GM18868 (cell line): ENCODE results near the gene INPP5J.
"Not testable (repeated sequence)": the region's sequence is repeated elsewhere in the genome, so short reads cannot be mapped to it uniquely, and the experiment has no call there.

ENCODE experiments used
- ATAC-seq: cut with Tn5 transposase; IDR thresholded peaks from one replicate; pipeline ENCODE4 v1.9.1; 2021; ENCODE audit warnings: mild to moderate bottlenecking, moderate library complexity; ENCODE audit not compliant: unreplicated experiment

INPP5J gene

DNA sequence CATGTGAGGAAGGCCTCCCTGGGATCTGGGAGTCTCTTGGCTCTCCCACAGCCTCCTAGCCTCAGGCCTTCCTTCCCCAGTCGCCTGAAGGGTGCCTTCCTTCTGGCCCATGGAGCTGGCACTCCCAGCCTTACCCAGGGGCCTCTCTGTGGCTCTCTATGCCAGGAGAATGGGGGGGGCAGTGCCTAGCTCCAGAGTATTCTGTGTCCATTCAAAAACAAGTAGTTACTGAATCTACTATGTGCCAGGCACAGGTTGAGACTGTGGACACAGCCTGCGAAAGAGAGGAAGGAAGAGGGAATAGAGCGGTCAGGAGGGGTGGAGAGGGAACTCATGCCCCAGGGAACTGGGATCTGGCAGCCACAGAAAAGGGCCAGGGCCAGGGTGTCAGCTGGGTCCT, 20.3 kb downstream of the INPP5J start:
- no peak for ATAC-seq

DNA sequence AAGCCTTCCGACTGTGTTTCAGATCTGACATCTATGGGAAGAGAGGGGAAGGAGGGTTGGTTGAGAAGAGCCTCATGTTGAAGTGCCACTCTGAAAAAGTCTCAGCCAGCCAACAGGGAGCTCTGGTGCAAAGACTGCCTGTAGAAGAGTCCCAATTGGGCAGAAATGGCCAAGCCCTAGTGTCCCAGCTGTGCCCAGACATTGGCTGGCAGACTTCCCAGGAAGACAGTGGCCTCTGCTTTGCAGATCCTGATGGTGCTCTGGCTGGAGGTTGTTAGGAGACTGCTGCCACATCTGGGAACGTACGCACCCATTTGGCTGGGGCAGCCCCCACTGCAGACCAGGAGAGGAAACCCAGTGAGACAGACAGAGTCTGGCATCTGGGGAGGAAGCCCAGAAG, 20.8 kb downstream of the INPP5J start:
- no peak for ATAC-seq

DNA sequence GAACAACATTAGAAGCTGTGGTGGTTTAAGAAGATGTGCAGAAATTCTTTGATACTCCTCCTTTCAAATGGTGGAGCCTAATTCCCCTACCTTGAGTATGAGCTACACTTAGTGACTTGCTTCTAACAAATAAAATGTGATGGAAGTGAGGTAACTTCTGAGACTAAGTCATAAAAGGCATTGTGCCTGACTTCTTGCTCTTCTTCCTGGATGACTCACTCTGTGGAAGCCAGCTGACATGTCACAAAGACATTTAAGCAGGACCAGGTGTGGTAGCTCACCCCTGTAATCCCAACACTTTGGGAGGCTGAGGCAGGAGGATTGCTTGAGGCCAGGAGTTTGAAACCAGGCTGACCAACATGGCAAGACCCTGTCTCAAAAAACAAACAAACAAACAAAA, 21.5 kb downstream of the INPP5J start:
- no peak for ATAC-seq

DNA sequence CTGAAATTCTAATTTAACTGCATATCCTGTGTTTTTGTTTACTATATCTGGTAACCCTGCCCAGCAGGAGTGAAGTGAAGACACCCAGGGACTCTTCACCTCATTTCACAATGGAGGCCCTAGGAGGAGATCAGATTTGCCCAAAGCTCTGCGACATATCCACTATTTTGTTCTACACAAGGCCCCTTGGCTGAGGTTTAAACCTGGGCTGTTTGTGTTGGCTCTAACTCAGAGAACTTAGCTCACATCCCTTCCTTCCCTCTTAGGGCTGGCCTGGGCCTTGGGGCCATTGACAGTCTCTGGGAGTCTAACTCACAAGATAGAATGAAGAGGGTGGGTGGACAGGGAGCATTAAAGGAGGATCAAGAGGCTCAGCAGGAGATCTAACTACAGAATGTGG, 25.7 kb downstream of the INPP5J start:
- ATAC-seq = no peak

DNA sequence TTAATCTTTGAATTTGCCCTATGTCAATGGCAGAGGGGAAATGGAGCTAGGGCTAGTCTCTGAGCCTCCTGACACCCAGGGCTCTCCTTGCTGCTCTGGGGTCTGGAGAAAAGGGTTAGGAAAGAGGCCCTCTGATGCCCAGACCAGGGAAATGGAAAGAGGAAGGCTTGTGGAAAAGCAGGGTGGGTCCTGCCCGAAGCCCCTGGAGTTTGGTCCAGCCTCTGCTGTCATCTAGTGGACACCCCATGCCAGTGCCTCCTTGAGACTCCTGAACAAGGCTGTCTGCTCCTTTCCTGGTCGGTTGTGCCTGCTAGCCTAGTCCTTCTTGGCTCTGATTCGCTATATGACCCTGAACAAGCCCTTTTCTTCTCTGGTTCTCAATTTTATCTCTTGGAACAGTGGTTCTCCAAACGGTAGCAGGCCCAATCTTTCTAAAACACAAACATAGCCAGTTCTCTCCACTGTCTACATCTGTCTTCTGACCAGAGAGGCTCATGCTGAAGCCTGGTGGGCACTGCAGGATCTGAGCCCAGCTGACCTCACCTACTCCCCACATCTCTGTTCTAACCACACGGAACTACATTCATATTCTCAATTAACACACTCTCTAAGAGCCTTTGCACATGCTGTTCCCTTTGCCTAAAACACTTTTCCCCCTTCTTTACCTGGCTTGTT, 26.3 kb downstream of the INPP5J start:
- ATAC-seq = no peak

DNA sequence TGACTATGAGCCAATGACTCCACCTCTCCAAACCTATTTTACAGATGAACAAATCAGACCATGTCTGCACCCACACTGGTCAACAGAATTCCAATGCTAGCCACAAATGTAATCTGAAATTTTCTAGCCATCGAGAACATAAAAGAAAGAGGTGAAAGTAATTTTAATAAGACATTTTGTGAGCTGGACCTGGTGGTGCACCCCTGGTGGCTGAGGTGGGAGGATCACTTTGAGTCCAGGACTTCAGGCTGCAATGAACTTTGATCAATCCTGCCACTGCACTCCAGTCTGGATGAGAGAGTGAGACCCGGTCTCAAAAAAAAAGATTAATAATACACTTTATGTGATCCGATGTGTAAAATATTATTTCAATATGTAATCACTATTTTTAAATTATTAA, 27.8 kb downstream of the INPP5J start:
- ATAC-seq = no peak

DNA sequence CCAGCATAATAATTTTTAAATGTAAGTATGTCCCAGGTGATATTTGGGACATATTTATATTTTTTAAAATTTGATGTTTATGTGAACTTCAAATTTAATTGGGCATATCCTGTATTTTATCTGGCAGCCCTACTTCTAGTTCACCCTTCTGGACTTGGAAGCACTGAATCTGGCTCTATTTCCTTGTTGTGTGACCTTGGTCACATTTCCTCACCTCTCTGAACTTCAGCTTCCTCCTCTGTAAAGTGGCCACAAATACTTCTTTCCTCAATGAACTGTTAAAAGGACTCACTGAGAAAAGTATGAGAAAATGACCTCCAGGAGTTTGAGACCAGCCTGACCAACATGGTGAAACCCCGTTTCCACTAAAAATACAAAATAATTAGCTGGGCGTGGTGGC, 29.1 kb downstream of the INPP5J start:
- no peak for ATAC-seq

DNA sequence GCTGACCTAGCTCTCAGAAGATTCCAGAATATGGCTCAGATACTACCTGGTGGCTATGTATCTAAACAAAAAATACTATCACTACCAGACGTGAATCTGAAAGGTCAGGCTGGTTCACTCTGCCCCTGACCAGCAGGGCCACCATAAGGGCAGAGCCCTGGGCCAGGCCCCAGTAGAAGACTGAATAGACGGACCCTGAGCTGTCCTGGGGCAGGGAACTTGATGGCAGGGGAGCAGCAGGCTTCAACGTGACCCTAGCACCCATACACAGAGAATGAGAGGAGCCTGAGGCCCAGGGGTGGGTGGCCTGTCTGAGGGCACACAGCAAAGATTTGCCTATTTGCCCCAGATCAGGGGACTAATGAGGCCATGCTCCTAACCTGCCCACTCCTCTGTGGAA, 30.6 kb downstream of the INPP5J start:
- no peak for ATAC-seq

DNA sequence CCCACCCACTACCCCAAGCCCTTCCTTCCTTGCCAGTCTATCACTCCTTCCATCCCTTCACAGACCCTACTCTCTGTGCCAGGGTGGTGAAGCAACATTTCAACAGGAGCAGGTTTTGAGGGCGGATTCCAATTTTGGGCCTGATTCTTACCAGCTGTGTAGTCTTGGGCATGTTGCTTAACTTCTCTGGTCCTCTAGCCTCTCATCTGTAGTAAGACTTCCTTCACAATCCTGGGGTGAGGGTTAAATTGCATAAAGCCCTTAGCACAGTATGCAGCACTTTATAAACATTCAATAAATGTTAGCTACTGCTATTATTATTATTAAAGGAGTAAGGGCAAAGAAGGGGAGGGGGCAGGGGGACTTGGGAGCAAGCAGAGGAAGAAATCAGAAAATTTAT, 32.2 kb downstream of the INPP5J start:
- ATAC-seq = no peak

DNA sequence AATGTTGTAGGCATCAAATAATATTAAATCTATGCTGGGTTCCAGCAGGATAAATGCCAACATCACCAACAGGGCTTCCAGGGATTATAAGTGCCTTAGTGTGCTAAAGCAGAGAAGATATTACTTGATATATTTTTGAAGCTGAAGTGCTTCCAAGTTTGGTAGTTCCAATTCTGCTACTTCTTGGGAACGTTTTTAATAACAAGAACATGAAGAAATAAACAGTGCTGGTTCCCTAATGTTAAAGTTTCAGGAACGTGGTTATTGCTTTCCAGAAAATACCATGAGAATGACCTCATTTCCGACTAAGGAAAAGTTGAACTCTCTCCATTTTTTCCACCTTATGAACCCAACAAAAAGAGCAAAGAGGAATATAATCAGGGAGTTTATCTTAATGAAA, 32.7 kb downstream of the INPP5J start:
- no peak for ATAC-seq

DNA sequence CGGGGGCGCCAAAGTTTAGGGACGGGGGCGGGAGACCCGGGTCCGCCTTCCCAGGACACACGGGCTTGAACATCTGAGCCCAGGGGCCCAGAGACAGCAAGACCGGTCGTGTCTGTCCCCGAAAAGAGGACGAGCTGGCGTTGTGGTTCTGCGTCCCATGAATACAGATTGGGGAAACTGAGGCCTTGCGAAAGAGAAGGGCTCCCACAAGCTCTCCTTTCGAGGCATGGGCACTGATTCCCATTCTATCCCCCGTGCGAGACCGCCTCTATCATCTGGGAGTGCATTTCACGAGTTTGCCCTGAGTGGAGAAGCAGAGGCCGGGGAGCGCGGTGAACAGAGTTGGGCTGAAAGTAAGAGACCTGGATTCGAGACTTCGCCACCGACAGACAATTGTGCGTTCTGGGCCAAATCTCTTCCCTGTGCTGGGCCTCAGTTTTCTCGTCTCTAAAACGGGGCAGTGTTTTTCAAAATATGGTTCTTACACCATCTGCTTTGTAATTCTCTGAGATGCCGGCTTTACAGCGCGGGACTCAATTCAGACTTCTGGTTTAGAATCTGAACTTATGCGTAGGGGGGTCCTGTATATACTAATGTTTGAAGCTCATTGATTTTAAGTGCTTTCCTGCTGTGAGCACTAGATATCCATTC, 37.7 kb downstream of the INPP5J start:
- ATAC-seq = no peak

DNA sequence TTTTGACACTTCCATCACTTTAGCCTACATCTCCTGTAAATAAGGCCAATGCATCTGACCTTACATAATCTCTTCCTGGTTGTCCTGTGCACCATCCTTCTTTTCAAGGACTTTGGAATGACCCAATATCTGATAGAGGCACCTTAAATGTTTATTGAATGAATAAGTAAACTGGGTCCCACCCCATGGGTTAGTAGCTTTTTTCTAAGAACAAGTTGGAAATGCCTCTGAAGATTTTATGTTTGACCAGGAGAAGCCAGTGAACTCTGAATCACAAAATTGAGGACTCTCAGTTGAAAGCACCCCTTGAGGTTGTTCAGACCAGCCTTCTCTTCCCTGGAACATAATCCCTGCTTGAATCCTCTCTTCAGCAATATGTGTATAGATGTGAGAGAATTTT, 38.6 kb downstream of the INPP5J start:
- ATAC-seq = no peak

DNA sequence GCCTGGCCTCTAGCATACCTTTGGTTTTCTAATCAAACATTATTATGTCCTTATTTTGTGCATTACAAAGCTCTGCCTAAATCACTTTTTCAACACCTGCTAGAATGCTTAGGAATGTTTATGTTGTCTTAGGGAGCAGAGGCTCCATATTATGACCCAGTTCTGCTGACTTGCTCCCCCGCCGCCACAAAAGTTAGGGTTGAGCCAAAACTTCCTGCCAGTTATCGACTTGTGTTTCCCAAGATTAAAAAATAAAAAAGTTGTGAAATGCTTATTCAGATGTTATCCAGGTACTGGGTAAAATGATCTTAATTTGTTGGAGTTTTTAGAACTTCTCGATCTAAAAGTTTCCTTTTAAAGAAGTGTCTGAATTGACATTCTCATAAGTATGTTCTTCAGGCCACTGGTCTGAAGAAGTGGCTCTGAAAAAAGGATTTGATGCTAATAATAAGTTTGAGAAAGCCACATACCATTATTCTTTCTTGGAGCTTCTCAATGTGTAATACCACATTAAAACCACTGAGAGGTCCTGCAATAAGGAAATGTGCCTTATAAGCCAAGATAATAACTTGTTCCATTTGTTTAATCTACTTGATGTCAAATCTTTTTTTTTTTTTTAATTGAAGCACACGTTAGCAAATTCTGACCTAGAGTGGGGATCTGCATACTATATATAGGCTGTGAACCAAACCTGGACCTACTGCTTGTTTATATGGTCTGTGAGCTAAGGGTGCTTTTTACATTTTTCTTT, 39.4 kb downstream of the INPP5J start:
- no peak for ATAC-seq

DNA sequence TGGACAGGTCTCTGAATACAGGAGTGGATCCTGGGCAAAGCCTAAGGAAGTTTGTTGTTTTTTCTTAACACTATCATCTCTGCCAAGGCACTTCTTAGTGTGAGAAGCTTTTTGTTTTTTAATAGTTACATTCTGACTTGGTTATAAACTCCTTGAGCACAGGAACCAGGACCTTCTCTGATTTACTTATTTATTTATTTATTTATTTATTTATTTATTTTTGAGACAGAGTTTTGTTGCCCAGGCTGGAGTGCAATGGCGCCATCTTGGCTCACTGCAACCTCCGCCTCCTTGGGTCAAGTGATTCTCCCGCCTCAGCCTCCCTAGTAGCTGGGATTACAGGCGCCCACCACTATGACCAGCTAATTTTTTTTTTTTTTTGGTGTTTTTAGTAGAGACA, 48.2 kb downstream of the INPP5J start:
- ATAC-seq = no peak

DNA sequence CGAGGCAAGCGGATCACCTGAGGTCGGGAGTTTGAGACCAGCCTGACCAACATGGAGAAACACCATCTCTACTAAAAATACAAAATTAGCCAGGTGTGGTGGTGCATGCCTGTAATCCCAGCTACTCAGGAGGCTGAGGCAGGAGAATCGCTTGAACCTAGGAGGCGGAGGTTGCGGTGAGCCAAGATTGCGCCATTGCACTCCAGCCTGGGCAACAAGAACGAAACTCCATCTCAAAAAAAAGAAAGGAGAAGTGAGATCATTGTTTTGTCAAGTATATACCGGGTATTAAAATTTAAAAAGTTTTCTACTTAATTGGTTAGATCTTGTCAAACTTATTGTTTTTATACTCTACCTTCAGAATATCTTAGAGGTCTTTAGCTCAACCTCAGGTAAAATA, 49.0 kb downstream of the INPP5J start:
- ATAC-seq = not testable (repeated sequence)

DNA sequence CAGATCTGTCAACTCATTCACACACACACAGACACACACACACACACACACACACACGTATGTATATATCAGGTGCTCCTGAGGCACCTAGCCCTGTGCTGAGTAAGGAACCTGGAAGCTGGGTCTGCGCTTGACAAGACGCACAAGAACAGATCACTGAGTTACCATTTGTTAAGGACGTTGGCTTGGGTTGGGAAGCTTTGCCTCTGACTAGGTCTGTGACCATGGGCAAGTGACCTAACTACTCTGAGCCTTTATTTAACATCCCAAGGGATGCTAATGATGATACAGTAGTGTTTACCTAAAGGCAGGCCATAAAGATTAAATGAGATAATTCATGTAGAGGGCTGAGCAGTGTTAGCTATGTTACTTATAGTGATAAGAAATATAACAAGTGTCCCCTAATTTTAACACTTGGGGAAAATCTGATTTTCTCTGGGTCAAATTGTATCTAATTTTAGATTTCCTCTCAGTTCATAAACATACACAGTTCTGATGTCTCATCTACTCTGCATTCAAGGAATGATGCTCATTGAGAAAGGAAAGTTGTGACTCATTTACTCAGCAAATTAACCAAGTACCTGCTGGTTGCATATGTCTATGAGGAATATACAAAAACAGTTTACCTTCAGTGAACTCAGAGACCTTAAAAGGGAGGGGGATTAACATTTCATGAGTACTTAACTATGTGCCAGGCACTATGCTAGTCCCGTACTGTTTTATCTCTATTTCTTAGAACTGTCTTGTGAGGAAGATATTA, 50.8 kb downstream of the INPP5J start:
- ATAC-seq = no peak

DNA sequence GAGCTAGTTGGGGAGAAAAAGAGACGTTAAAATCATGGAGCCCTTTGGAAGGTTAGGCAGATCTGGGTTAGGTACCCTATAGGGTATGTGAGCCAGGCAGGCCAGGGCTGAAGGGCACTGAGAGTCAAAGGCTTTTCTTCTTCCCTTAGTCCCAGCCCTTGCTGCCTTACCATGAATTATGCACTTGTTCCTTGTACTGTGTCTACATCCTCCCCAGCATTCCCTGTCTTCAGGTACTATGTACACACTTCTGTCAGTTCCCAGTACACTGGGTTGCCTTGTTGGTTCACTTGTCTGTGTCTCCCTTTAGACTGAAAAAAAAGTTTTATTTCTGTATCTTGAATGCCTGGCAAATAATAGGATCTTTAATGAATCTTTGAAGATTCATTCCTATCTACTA, 54.2 kb downstream of the INPP5J start:
- ATAC-seq = no peak

DNA sequence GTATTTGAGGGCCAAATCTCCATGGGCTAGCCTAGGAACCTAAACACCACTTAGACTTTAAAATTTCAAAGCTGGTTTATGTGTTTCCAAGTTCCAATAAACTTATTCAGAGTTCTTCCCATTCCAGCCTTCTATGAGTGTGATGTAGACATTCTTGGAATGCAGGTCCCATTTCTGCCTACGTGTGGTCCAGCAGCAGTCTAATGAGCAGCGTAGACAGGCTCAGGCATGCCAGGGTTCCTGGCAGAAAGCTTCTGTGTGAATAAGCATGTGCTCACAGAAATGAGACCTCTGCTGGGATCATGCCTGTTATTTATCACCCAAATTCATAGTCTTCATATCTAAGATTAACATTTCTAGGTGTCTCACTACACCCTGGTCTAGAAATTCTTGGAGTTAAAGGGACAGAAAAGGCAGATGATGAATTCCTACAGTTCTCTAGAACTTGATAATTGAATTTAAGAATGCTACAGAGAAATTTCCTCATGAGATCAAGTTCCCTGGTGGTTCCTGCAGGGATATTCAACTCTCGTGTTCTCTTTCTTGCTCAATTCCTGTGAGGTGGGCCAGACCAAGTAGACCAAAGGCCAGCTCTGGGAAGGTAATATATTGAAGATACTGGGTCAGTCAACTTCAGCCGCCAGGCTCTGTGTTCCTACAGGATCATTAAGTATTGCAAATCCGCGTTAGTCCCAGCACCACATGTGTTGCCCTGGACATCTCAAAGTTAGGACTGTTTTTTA, 54.8 kb downstream of the INPP5J start:
- no peak for ATAC-seq

DNA sequence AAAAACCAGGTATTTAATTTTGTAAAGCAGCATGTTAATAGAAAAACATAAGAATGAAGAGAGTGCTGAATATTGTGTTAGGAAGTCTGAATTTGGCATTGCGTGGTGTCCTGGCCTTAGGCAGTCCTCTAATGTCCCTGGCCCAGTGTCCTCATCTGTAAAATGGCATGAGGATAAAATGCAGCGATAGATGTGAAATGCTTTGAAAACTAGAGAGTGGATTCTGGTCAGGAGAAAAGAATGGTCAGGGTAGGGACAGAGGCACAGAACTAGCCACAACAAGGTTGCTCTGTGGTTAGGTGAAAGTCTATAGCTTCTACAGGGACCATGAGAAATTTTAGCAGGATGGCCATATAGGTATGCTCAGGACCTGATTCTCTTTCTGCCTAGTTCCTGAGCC, 56.1 kb downstream of the INPP5J start:
- ATAC-seq = no peak

DNA sequence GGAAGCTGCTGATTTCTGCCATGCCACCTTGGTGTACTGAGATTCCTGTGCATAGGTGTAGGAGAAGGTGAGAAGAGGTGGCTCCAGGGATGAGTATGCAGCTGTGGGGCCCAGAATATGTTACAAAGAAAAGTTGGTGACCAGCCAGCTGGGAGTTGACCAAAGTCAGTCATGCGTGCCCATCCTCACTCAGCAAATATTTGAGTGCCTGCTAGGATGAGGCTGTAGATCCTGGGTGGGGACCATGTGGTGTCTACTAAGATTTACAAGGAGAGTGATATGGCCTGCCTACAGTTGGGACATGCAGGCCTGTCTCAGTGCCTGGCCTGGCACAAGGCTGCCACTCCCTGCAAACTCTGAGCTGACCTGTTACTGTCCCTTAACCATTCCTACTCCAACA, 56.6 kb downstream of the INPP5J start:
- ATAC-seq = no peak

DNA sequence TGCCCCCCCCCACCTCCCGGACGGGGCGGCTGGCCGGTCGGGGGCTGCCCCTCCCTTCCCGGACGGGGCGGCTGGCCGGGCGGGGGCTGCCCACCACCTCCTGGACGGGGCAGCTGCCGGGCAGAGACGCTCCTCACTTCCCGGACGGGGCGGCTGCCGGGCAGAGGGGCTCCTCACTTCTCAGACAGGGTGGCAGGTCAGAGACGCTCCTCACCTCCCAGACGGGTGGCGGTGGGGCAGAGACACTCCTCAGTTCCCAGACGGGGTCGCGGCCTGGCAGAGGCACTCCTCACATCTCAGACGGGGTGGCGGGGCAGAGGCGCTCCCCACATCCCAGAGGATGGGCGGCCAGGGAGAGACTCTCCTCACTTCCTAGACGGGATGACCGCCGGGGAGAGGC, 61.2 kb downstream of the INPP5J start:
- no peak for ATAC-seq
